Renal cortex interstitium (tissue), 11 donors: ENCODE results near the gene TPSG1. TPM values are rescaled to one million over a fixed set of nuclear protein-coding genes. Genes with fewer than 3 reads are reported as not detected.
"Not testable (repeated sequence)": the region's sequence is repeated elsewhere in the genome, so short reads cannot be mapped to it uniquely, and the experiment has no call there.

Source experiments
- DNase-seq, 11 donors: peaks; one replicate each; pipeline ENCODE4 v3.0.0-alpha.2; 2013; ENCODE audit warnings: low read depth in 9 of 11, low spot score in 4 of 11; ENCODE audit errors: extremely low read depth in 1 of 11
- polyA plus RNA-seq, 3 donors: library from polyadenylated mRNA; unstranded; fragments of 120-200 nt; gene quantifications; one replicate each; pipeline ENCODE4 v1.2.1, GENCODE V29; 2013; ENCODE audit not compliant: insufficient read length in 3 of 3

TPSG1 gene
- polyA plus RNA-seq, 3 donors = 1.1 to 1.7 (median 1.1) TPM

- no peak for DNase-seq
These were observed 34.1 kb upstream of the TPSG1 start for GRCh38 chr16:1258906-1259759.

GRCh38 chr16:1258225-1258600, 33.1 kb upstream of the TPSG1 start:
- no peak for DNase-seq

- DNase-seq = no peak
These were observed 32.6 kb upstream of the TPSG1 start for GRCh38 chr16:1257561-1258224.

- no peak for DNase-seq
These were observed 31.8 kb upstream of the TPSG1 start for GRCh38 chr16:1256874-1257322.

- DNase-seq = not testable (repeated sequence)
These were observed 31.3 kb upstream of the TPSG1 start for GRCh38 chr16:1256296-1256873.

GRCh38 chr16:1255276-1256122, 30.4 kb upstream of the TPSG1 start, which contains the start of gene TPSD1:
TPSD1 (plus strand) TSS chr16:1256069; CDS start chr16:1256281, 212 bp downstream.
- not testable (repeated sequence) for DNase-seq

- not testable (repeated sequence) for DNase-seq
These were observed 29.8 kb upstream of the TPSG1 start for GRCh38 chr16:1254821-1255220.

- not testable (repeated sequence) for DNase-seq
These were observed 28.8 kb upstream of the TPSG1 start for GRCh38 chr16:1253701-1254364.

- not testable (repeated sequence) for DNase-seq
These were observed 24.1 kb upstream of the TPSG1 start for GRCh38 chr16:1249031-1249755.

GRCh38 chr16:1247903-1248537, 23.0 kb upstream of the TPSG1 start:
- not testable (repeated sequence) for DNase-seq

- no peak for DNase-seq
These were observed 20.5 kb upstream of the TPSG1 start for GRCh38 chr16:1245452-1246020.

GRCh38 chr16:1244881-1245280, 19.8 kb upstream of the TPSG1 start:
- DNase-seq = no peak

- DNase-seq = not testable (repeated sequence)
These were observed 19.1 kb upstream of the TPSG1 start for GRCh38 chr16:1243907-1244850.

GRCh38 chr16:1243363-1243762, 18.3 kb upstream of the TPSG1 start:
- not testable (repeated sequence) for DNase-seq

- not testable (repeated sequence) for DNase-seq
These were observed 16.0 kb upstream of the TPSG1 start for GRCh38 chr16:1241081-1241480.

GRCh38 chr16:1240436-1240835, 15.4 kb upstream of the TPSG1 start, which contains the start of gene TPSAB1:
TPSAB1 (plus strand) TSS chr16:1240705; CDS start chr16:1240939, 234 bp downstream.
- DNase-seq = not testable (repeated sequence)
